ENCODE measurements around the gene MAGEE1.

The MAGEE1 gene

GRCh38 chrX:76427560-76428242 is at the start of gene MAGEE1:
Gene MAGEE1 (plus strand): TSS chrX:76427710. CDS start chrX:76427931, 221 bp downstream.
- peak; percentile 53 to 64 for DNase-seq (ENCODE audit: low read depth in 2 of 2)

DNA sequence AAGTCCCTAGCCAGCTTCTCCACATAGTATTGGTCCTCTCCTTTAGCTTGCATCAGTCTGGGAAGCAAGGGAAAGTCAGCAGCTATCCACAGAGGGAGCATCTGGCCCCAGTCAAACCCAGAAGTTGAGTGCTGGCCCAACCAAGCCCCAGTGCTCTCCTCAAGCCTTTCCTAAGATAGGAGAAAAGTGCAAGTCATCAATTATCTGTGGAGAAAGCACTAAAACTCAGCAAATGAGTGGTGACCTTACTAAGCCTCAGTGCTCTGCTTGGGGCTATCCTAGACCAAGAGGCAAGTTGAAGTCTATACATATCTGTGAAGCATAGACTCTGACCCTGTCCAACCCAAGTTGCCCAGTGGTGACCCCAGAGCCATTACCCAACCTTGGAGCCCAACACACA is 28.5 kb upstream of the MAGEE1 start:
- DNase-seq (ENCODE audit: low read depth in 2 of 2) = no peak

- DNase-seq (ENCODE audit: low read depth in 2 of 2) = no peak
Measured at GRCh38 chrX:76407795-76408194, 19.7 kb upstream of the MAGEE1 start.

GRCh38 chrX:76420237-76420636 is 7.3 kb upstream of the MAGEE1 start:
- no peak for DNase-seq (ENCODE audit: low read depth in 2 of 2)

- DNase-seq (ENCODE audit: low read depth in 2 of 2) = no peak
Measured at GRCh38 chrX:76428243-76429130, 977 bp downstream of the MAGEE1 start.

GRCh38 chrX:76433219-76433618 is 5.7 kb downstream of the MAGEE1 start:
- no peak for DNase-seq (ENCODE audit: low read depth in 2 of 2)

DNA sequence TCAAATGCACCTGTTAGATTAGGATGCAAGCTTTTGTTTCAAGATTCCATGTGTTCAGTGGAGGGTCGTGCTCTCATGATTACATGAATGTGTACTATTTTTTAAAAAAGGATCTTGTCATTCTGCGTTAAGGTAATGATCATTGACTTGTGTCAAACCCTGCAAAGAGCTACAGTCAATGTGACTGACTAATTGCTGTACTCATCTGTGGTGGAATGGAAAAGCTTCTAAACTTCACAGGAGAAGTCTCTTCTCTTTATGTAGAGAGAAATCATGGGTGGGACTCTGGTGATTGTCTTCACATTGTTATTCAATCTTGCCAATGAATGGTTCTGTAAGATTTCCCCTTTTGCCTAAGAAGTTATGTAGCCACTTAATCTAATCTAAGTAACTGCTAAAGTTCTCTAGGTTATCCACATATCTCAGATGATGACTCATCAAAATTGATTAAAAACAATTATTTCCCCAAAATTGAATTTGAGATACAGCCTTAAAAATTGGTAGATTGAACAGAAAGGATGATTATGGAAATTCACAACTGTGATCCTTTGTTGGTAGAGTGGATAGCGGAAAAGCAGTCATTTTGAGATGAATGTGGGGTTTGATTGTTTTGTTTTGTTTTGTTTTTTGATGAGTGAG is 6.7 kb downstream of the MAGEE1 start:
- no peak for DNase-seq (ENCODE audit: low read depth in 2 of 2)

DNA sequence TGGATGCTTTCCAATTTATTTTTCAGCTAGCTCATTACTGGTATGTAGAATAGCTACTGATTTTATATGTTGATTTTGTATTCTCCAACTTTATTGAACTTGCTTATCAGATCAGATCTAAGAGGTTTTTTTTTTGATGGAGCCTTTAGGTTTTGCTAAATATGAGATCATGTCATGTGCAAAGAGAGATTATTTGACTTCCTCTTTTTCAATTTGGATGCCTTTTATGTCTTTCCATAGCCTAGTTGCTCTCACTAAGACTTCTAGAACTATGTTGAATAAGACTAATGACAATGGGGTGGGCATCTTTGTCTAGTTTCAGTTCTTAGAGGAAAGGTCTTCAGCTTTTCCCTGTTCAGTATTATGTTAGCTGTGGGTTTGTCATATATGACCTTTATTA is 11.7 kb downstream of the MAGEE1 start:
- DNase-seq (ENCODE audit: low read depth in 2 of 2) = no peak

DNA sequence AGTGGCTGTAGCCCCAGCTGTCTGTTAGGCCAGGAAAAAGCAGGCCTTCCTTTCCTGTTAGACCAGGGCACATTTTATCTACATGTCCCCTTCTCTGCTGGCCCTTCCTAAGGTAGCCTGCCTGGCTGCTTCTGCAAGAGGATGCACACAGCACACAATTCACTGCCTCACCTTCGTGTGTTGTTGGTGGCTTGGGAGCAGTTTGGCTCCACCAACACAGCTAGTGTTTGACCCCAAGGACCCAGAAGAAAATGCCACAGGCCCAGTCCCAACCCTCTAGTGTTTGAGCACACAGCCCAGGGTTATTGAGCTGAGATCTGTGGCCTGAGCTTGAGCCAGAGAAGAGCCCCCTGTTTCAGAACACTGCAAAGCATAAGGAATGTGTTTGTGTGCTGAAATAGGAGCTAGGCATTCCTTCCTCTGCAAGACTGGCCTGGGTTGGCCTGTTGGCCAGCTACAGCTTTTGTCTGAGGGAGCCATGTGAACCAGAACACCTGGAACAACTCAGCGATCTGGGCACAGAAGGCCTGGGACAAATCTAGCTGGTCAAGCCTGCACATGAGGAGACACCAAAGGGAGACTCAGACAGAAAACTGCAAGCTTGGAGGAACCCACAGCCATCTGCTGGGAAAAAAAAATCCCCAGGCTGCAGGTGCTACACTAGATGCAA is 26.4 kb downstream of the MAGEE1 start:
- DNase-seq (ENCODE audit: low read depth in 2 of 2) = no peak

GRCh38 chrX:76454456-76454927 is 27.0 kb downstream of the MAGEE1 start:
- no peak for DNase-seq (ENCODE audit: low read depth in 2 of 2)

- no peak for DNase-seq (ENCODE audit: low read depth in 2 of 2)
Measured at GRCh38 chrX:76477353-76477752, 49.8 kb downstream of the MAGEE1 start.
